ENCODE data around the gene EFCC1. TPM values are rescaled to one million over a fixed set of nuclear protein-coding genes. Genes with fewer than 3 reads are reported as not detected.

EFCC1 gene
- total and polyA plus RNA-seq, 3 experiments from 2014 or later, result 0.11 to 0.22 TPM; not detected in 1

GRCh38 chr3:129030611-129031010 is 29.5 kb downstream of the EFCC1 start:
- peaks cover 12 to 18% (median 13%) of the 10 kb centered on the region in 3 donors for H3K4me1 Mint-ChIP-seq

GRCh38 chr3:129031476-129032215 is 30.5 kb downstream of the EFCC1 start:
- Histone ChIP-seq H3K4me1 (ENCODE audit: insufficient read depth, low read length) (peaks cover 17% of the 10 kb centered on the region), H3K9me3 (ENCODE audit: low read length) (no peaks in the 10 kb centered on the region), H3K36me3 (ENCODE audit: insufficient read depth, low read length) (no peaks in the 10 kb centered on the region), H3K4me3 (ENCODE audit: low read length) (no peak overlapping the region), H3K27ac (ENCODE audit: low read depth, low read length) (no peak overlapping the region), H3K27me3 (ENCODE audit: insufficient read depth, low read length, poor library complexity, severe bottlenecking) (no peaks in the 10 kb centered on the region)
- ChIA-PET POLR2A (no interaction called here), CTCF (interaction anchor here (1.4 to 3.1 kb wide), 2 partner anchors 21 to 61 kb away, joined by 3 to 14 read pairs; no protein-coding TSS in a partner anchor)
- H3K4me3 Mint-ChIP-seq, result no peak overlapping the region
- peaks cover 0 to 2% of the 10 kb centered on the region in 2 donors for H3K27me3 Mint-ChIP-seq
- H3K9me3 Mint-ChIP-seq, result no peaks in the 10 kb centered on the region
- no peak for DNase-seq
- H3K36me3 Mint-ChIP-seq, result peaks cover 0 to 3% (median 0%) of the 10 kb centered on the region in 3 donors
- H3K27ac Mint-ChIP-seq, result peak overlapping the region in 1 of 8 donors; percentile 77
- H3K4me1 Mint-ChIP-seq, result peaks cover 4 to 14% (median 9%) of the 10 kb centered on the region in 3 donors

More at GRCh38 chr3:129030611-129031010, 29.5 kb downstream of the EFCC1 start:
- Histone ChIP-seq H3K4me1 (ENCODE audit: insufficient read depth, low read length) (peaks cover 20% of the 10 kb centered on the region), H3K27me3 (ENCODE audit: insufficient read depth, low read length, poor library complexity, severe bottlenecking) (no peaks in the 10 kb centered on the region), H3K36me3 (ENCODE audit: insufficient read depth, low read length) (no peaks in the 10 kb centered on the region), H3K9me3 (ENCODE audit: low read length) (no peaks in the 10 kb centered on the region), H3K4me3 (ENCODE audit: low read length) (no peak overlapping the region), H3K27ac (ENCODE audit: low read depth, low read length) (no peak overlapping the region)
- no peaks in the 10 kb centered on the region for H3K9me3 Mint-ChIP-seq
- H3K36me3 Mint-ChIP-seq, result peaks cover 0 to 3% (median 2%) of the 10 kb centered on the region in 3 donors
- ChIA-PET CTCF (interaction anchor here (0.9 to 3.1 kb wide), 4 partner anchors 9 to 61 kb away, joined by 3 to 14 read pairs (median 5); no protein-coding TSS in a partner anchor), POLR2A (no interaction called here)
- H3K27ac Mint-ChIP-seq, result no peak overlapping the region
- H3K4me3 Mint-ChIP-seq, result no peak overlapping the region
- no peak for DNase-seq
- H3K27me3 Mint-ChIP-seq, result peaks cover 0 to 2% of the 10 kb centered on the region in 2 donors

- Histone ChIP-seq H3K4me1 (ENCODE audit: insufficient read depth, low read length) (peaks cover 10% of the 10 kb centered on the region), H3K4me3 (ENCODE audit: low read length) (no peak overlapping the region), H3K27me3 (ENCODE audit: insufficient read depth, low read length, poor library complexity, severe bottlenecking) (no peaks in the 10 kb centered on the region), H3K27ac (ENCODE audit: low read depth, low read length) (no peak overlapping the region), H3K36me3 (ENCODE audit: insufficient read depth, low read length) (no peaks in the 10 kb centered on the region), H3K9me3 (ENCODE audit: low read length) (no peaks in the 10 kb centered on the region)
- ChIA-PET CTCF (interaction anchor here (0.8 to 3.1 kb wide), 3 partner anchors 20 to 213 kb away, joined by 3 to 14 read pairs (median 4); no protein-coding TSS in a partner anchor), POLR2A (no interaction called here)
- DNase-seq, result no peak
- Mint-ChIP-seq H3K27ac (no peak overlapping the region), H3K36me3 (peaks cover 0 to 3% (median 0%) of the 10 kb centered on the region in 3 donors), H3K4me3 (no peak overlapping the region), H3K9me3 (no peaks in the 10 kb centered on the region), H3K4me1 (peaks cover 0 to 10% (median 6%) of the 10 kb centered on the region in 3 donors), H3K27me3 (peaks cover 0 to 2% of the 10 kb centered on the region in 2 donors)
Measured at GRCh38 chr3:129032716-129033115, 31.6 kb downstream of the EFCC1 start.

- Histone ChIP-seq H3K27me3 (ENCODE audit: insufficient read depth, low read length, poor library complexity, severe bottlenecking) (no peaks in the 10 kb centered on the region), H3K36me3 (ENCODE audit: insufficient read depth, low read length) (no peaks in the 10 kb centered on the region), H3K27ac (ENCODE audit: low read depth, low read length) (no peak overlapping the region), H3K4me3 (ENCODE audit: low read length) (no peak overlapping the region), H3K4me1 (ENCODE audit: insufficient read depth, low read length) (peaks cover 10% of the 10 kb centered on the region), H3K9me3 (ENCODE audit: low read length) (no peaks in the 10 kb centered on the region)
- Mint-ChIP-seq H3K27ac (no peak overlapping the region), H3K36me3 (peaks cover 0 to 3% (median 0%) of the 10 kb centered on the region in 3 donors), H3K4me3 (no peak overlapping the region), H3K27me3 (peaks cover 0 to 2% of the 10 kb centered on the region in 2 donors), H3K4me1 (peaks cover 0 to 10% (median 6%) of the 10 kb centered on the region in 3 donors), H3K9me3 (no peaks in the 10 kb centered on the region)
- CTCF ChIA-PET, result interaction anchor here (0.8 kb wide), 1 partner anchor 212 kb away, joined by 4 read pairs; no protein-coding TSS in a partner anchor
- POLR2A ChIA-PET, result no interaction called here
- DNase-seq, result no peak
Measured at GRCh38 chr3:129033151-129033550, 32.0 kb downstream of the EFCC1 start.

- Histone ChIP-seq H3K4me1 (ENCODE audit: insufficient read depth, low read length) (peaks cover 10% of the 10 kb centered on the region), H3K27ac (ENCODE audit: low read depth, low read length) (no peak overlapping the region), H3K9me3 (ENCODE audit: low read length) (no peaks in the 10 kb centered on the region), H3K36me3 (ENCODE audit: insufficient read depth, low read length) (no peaks in the 10 kb centered on the region), H3K4me3 (ENCODE audit: low read length) (no peak overlapping the region), H3K27me3 (ENCODE audit: insufficient read depth, low read length, poor library complexity, severe bottlenecking) (no peaks in the 10 kb centered on the region)
- no peak overlapping the region for H3K4me3 Mint-ChIP-seq
- no peaks in the 10 kb centered on the region for H3K9me3 Mint-ChIP-seq
- peaks cover 0 to 10% (median 6%) of the 10 kb centered on the region in 3 donors for H3K4me1 Mint-ChIP-seq
- H3K36me3 Mint-ChIP-seq, result peaks cover 0 to 3% (median 0%) of the 10 kb centered on the region in 3 donors
- peak overlapping the region in 2 of 8 donors; percentile 29 to 60 for H3K27ac Mint-ChIP-seq
- DNase-seq, result no peak
- POLR2A ChIA-PET, result no interaction called here
- CTCF ChIA-PET, result interaction anchor here (0.9 to 1.3 kb wide), 3 partner anchors 18 to 63 kb away, joined by 3 to 4 read pairs (median 4); no protein-coding TSS in a partner anchor
- peaks cover 0 to 2% of the 10 kb centered on the region in 2 donors for H3K27me3 Mint-ChIP-seq
Measured at GRCh38 chr3:129033633-129034321, 32.7 kb downstream of the EFCC1 start.

GRCh38 chr3:129034642-129035041 is 33.5 kb downstream of the EFCC1 start:
- CTCF ChIA-PET, result interaction anchor here (0.9 to 1.3 kb wide), 3 partner anchors 18 to 64 kb away, joined by 3 to 4 read pairs (median 4); no protein-coding TSS in a partner anchor
- no peak for DNase-seq
- no peak overlapping the region for H3K27ac ChIP-seq (ENCODE audit: low read depth, low read length)
- POLR2A ChIA-PET, result interaction anchor here (0.6 kb wide), 1 partner anchor 54 kb away, joined by 3 read pairs; no protein-coding TSS in a partner anchor
- H3K4me1 Mint-ChIP-seq, result peaks cover 0 to 10% (median 6%) of the 10 kb centered on the region in 3 donors
- H3K9me3 ChIP-seq (ENCODE audit: low read length), result no peaks in the 10 kb centered on the region
- H3K9me3 Mint-ChIP-seq, result no peaks in the 10 kb centered on the region
- no peak overlapping the region for H3K27ac Mint-ChIP-seq
- H3K36me3 Mint-ChIP-seq, result no peaks in the 10 kb centered on the region
- H3K4me3 ChIP-seq (ENCODE audit: low read length), result no peak overlapping the region
- peaks cover 2 to 6% of the 10 kb centered on the region in 2 donors for H3K27me3 Mint-ChIP-seq
- H3K36me3 ChIP-seq (ENCODE audit: insufficient read depth, low read length), result no peaks in the 10 kb centered on the region
- no peak overlapping the region for H3K4me3 Mint-ChIP-seq
- peaks cover 10% of the 10 kb centered on the region for H3K4me1 ChIP-seq (ENCODE audit: insufficient read depth, low read length)
- no peaks in the 10 kb centered on the region for H3K27me3 ChIP-seq (ENCODE audit: insufficient read depth, low read length, poor library complexity, severe bottlenecking)

GRCh38 chr3:129035360-129036221 is 34.5 kb downstream of the EFCC1 start:
- H3K4me3 Mint-ChIP-seq, result no peak overlapping the region
- H3K4me1 Mint-ChIP-seq, result peaks cover 0 to 10% (median 6%) of the 10 kb centered on the region in 3 donors
- Histone ChIP-seq H3K4me1 (ENCODE audit: insufficient read depth, low read length) (peaks cover 10% of the 10 kb centered on the region), H3K9me3 (ENCODE audit: low read length) (no peaks in the 10 kb centered on the region), H3K27ac (ENCODE audit: low read depth, low read length) (no peak overlapping the region), H3K27me3 (ENCODE audit: insufficient read depth, low read length, poor library complexity, severe bottlenecking) (no peaks in the 10 kb centered on the region), H3K4me3 (ENCODE audit: low read length) (no peak overlapping the region), H3K36me3 (ENCODE audit: insufficient read depth, low read length) (no peaks in the 10 kb centered on the region)
- DNase-seq, result no peak
- peak overlapping the region in 1 of 8 donors; percentile 12 for H3K27ac Mint-ChIP-seq
- ChIA-PET POLR2A (no interaction called here), CTCF (interaction anchor here (1.2 kb wide), 1 partner anchor 20 kb away, joined by 5 read pairs; no protein-coding TSS in a partner anchor)
- H3K27me3 Mint-ChIP-seq, result peaks cover 2 to 15% of the 10 kb centered on the region in 2 donors
- no peaks in the 10 kb centered on the region for H3K36me3 Mint-ChIP-seq
- no peaks in the 10 kb centered on the region for H3K9me3 Mint-ChIP-seq
